Transverse colon (tissue), 4 donors: ENCODE results near the gene CYP4F3.

Experiments used
- EP300 ChIP-seq: sonication (generic); formaldehyde crosslinking; IDR thresholded peaks from one replicate; pipeline ENCODE4 v1.6.1; 2017; ENCODE audit warnings: antibody characterized with exemption, low read depth
- POLR2A ChIP-seq: fragments of 450-650 bp; IDR thresholded peaks from one replicate; pipeline ENCODE4 v1.6.1; 2016; ENCODE audit warnings: antibody characterized with exemption, mild to moderate bottlenecking, moderate library complexity
- POLR2AphosphoS5 ChIP-seq, 3 donors: sonication (generic); formaldehyde crosslinking; IDR thresholded peaks; one replicate each; pipeline ENCODE4 v1.6.1; 2016; ENCODE audit warnings: antibody characterized with exemption in 3 of 3
- TF ChIP-seq, protein P1 (sequence below), 5 experiments: fragments of 200-600 bp in 3 of 5; fragments of 450-650 bp in 2 of 5; sonication (generic) in 3 of 5; IDR thresholded peaks; 1 replicate in 2 of 5; 2 replicates in 3 of 5; pipeline ENCODE4 v1.5.1; 2016 to 2017; ENCODE audit warnings: antibody characterized with exemption in 5 of 5, inconsistent platforms in 3 of 5, mild to moderate bottlenecking in 2 of 5, moderate library complexity in 1 of 5

DNA sequence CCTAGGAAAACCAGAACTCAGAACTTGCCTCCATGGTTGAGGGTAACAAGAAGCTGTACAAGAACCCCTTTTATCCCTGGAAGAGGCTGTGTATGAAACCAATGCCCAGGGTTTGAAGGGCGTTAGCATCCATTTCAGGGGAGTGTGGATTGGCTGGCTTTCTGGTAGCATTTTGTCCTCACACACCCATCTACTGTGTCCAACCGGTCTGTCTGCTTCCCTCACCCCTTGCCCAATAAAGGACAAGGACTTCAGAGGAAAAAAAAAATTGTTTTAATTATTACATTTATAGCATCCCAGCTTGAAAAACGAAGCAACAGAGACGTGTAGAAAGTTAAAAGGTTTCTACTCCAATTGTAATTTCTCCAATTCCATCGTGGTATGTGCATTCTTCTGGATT is 28.4 kb upstream of the CYP4F3 start:
- TF ChIP-seq EP300 (no peak), POLR2AphosphoS5 (IDR thresholded peaks at IDR 0.05) (no peak), POLR2A (no peak)
- TF ChIP-seq, protein P1, sequence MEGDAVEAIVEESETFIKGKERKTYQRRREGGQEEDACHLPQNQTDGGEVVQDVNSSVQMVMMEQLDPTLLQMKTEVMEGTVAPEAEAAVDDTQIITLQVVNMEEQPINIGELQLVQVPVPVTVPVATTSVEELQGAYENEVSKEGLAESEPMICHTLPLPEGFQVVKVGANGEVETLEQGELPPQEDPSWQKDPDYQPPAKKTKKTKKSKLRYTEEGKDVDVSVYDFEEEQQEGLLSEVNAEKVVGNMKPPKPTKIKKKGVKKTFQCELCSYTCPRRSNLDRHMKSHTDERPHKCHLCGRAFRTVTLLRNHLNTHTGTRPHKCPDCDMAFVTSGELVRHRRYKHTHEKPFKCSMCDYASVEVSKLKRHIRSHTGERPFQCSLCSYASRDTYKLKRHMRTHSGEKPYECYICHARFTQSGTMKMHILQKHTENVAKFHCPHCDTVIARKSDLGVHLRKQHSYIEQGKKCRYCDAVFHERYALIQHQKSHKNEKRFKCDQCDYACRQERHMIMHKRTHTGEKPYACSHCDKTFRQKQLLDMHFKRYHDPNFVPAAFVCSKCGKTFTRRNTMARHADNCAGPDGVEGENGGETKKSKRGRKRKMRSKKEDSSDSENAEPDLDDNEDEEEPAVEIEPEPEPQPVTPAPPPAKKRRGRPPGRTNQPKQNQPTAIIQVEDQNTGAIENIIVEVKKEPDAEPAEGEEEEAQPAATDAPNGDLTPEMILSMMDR (IDR thresholded peaks at IDR 0.05) = no peak
